Esophagus squamous epithelium (tissue), 4 donors: Measurements from ENCODE around the gene VPS41.

Source experiments
- CTCF ChIP-seq, 6 experiments: fragments of 450-650 bp in 4 of 6; fragments of 200-600 bp in 2 of 6; sonication (generic) in 2 of 6; IDR thresholded peaks; one replicate each; pipeline ENCODE4 v1.5.1; 2016 to 2019; ENCODE audit warnings: antibody characterized with exemption in 6 of 6, mild to moderate bottlenecking in 4 of 6, moderate library complexity in 4 of 6
- POLR2A ChIP-seq, 4 donors: fragments of 450-650 bp; IDR thresholded peaks; one replicate each; pipeline ENCODE4 v1.6.1; 2017; ENCODE audit warnings: antibody characterized with exemption in 4 of 4, mild to moderate bottlenecking in 4 of 4, moderate library complexity in 3 of 4

- TF ChIP-seq CTCF (IDR thresholded peaks at IDR 0.05) (no peak), POLR2A (IDR thresholded peaks at IDR 0.05) (no peak)
Observed at GRCh38 chr7:38746438-38746837, 162.6 kb downstream of the VPS41 start.
